Smooth muscle cell of the brain vasculature (primary cell): ENCODE results near the gene HCFC1R1.

Experiments
- DNase-seq: peaks from one replicate; pipeline ENCODE4 v3.0.0-alpha.2; 2012; ENCODE audit warnings: low read depth, low spot score

The HCFC1R1 gene

DNA sequence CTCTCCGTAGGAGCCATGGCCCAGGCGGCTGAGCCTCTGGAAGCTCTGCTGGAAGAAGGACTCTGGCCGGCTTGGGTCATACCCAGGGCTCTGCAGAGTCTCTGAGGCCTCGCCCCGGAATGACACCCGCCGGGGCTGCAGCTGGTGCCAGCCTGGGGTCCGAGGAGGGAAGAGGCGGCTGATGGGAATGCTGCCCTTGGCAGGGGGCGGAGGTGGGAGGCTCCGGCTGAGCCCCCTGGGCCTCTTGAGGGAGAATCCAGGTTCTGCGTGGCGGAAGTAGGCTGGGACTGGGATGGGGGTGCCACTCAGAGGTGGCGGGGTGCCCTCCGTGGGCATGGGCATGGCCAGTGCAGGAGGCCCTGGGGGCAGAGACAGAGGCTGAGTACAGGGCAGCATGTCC is 47.1 kb downstream of the HCFC1R1 start:
- no peak for DNase-seq

- no peak for DNase-seq
Observed at GRCh38 chr16:2976201-2976600, 47.5 kb downstream of the HCFC1R1 start.

DNA sequence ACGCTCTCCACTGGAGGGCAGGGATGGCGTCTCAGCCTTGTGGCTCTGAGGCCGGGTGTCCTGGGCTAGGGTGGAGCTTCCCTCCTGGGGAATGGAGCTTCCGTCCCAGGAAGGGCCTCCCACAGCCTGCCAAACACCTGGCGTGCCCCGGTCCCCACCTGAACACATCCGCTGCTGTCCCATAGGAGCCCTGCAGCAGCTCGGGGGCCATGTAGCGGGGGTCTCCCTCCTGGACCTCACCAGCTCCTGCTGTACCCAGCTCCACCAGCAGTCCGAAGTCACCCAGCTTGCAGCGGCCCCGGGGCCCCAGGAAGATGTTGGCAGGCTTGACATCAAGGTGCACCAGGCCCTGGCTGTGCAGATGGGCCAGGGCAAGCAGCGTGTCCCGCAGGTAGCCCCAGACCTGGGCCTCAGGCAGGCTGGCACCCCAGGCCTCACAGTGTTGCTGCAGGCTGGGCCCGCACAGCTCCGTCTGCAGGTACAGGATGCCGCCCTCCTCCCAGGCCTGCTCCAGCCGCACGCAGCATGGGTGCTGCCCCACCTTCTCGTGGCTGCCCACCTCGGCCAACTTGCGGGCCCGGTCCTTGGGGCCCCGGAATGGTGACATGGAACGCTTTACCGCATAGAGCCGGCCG is 48.5 kb downstream of the HCFC1R1 start:
- DNase-seq = no peak

GRCh38 chr16:2974319-2975056 is 49.3 kb downstream of the HCFC1R1 start:
- DNase-seq = no peak

- no peak for DNase-seq
Observed at GRCh38 chr16:2973605-2974318, 50.0 kb downstream of the HCFC1R1 start.

DNA sequence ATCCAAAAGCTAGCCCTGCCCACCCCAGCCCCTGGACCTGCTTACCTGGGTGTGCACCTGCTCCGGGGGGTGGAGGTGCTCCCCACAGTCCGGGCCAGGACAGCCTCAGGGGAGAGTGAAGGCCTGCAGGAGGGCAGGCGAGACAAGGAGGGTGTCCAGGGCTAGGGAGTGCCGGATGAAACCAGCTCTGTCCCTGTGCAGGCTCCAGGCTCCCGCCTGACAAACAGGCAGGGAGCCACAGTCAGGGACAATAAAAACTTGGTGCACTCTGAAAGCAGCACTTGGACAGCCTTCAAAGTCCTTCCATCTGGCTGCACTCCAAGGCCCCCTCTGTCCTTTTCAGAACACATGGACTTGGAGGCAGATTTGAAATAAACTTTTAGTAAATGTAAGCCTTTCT is 50.6 kb downstream of the HCFC1R1 start:
- DNase-seq = no peak
